ENCODE results near the gene PSD.

DNA sequence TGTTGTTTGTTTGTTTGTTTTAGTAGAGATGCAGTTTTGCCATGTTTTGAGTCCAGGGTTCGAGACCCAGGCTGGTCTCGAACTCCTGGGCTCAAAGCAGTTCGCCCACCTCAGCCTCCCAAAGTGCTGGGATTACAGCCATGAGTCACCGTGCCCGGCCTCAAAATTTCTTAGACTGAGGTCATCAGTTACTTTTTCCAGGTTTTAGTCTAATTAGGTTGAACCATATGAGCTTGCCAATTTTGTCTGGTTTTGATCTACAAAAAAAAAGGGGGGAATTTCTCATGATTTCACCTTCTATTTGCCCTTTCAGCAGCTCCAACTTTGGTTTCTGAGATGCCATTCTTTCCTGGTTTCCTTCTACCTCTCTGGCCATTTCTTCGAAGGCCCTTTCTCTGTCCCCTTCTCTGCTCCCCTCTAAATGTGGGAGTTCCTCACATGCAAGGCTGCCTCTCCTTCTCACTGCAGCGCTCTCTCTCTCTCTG, 8.3 kb upstream of the PSD start:
- TF ChIP-seq, protein P1, sequence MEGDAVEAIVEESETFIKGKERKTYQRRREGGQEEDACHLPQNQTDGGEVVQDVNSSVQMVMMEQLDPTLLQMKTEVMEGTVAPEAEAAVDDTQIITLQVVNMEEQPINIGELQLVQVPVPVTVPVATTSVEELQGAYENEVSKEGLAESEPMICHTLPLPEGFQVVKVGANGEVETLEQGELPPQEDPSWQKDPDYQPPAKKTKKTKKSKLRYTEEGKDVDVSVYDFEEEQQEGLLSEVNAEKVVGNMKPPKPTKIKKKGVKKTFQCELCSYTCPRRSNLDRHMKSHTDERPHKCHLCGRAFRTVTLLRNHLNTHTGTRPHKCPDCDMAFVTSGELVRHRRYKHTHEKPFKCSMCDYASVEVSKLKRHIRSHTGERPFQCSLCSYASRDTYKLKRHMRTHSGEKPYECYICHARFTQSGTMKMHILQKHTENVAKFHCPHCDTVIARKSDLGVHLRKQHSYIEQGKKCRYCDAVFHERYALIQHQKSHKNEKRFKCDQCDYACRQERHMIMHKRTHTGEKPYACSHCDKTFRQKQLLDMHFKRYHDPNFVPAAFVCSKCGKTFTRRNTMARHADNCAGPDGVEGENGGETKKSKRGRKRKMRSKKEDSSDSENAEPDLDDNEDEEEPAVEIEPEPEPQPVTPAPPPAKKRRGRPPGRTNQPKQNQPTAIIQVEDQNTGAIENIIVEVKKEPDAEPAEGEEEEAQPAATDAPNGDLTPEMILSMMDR (conservative IDR thresholded peaks at IDR 0.05): no peak
- no peak for TF ChIP-seq EZH2 (IDR thresholded peaks at IDR 0.05; ENCODE audit: low read depth)

All from PC-9 (cell line).